Eye (tissue), 1 donor: ENCODE results near the gene B4GALT1.

Source experiments
- DNase-seq: peaks from one replicate; pipeline ENCODE4 v3.0.0-alpha.2; 2015

Gene B4GALT1

GRCh38 chr9:33123407-33124031 lies 43.6 kb downstream of the B4GALT1 start:
- DNase-seq = no peak

- DNase-seq = no peak
Measured at GRCh38 chr9:33120620-33121019, 46.5 kb downstream of the B4GALT1 start.

GRCh38 chr9:33117796-33118195 lies 49.3 kb downstream of the B4GALT1 start:
- DNase-seq = no peak

GRCh38 chr9:33117306-33117705 lies 49.8 kb downstream of the B4GALT1 start:
- DNase-seq = peak; percentile 34

- no peak for DNase-seq
Measured at GRCh38 chr9:33116860-33117259, 50.3 kb downstream of the B4GALT1 start.

GRCh38 chr9:33114746-33115145 lies 52.4 kb downstream of the B4GALT1 start:
- no peak for DNase-seq

GRCh38 chr9:33113799-33114547 lies 53.2 kb downstream of the B4GALT1 start:
- DNase-seq = no peak

- no peak for DNase-seq
Measured at GRCh38 chr9:33112094-33112493, 55.0 kb downstream of the B4GALT1 start.

- DNase-seq = no peak
Measured at GRCh38 chr9:33111631-33112030, 55.5 kb downstream of the B4GALT1 start.

- DNase-seq = no peak
Measured at GRCh38 chr9:33110686-33111085, 56.5 kb downstream of the B4GALT1 start.

GRCh38 chr9:33109850-33110595 lies 57.1 kb downstream of the B4GALT1 start:
- DNase-seq = no peak

GRCh38 chr9:33109097-33109496 lies 58.0 kb downstream of the B4GALT1 start:
- DNase-seq = no peak

- no peak for DNase-seq
Measured at GRCh38 chr9:33108472-33108871, 58.7 kb downstream of the B4GALT1 start.

GRCh38 chr9:33107762-33108161 lies 59.4 kb downstream of the B4GALT1 start:
- no peak for DNase-seq

- DNase-seq = peak; percentile 43
Measured at GRCh38 chr9:33106827-33107621, 60.1 kb downstream of the B4GALT1 start.

GRCh38 chr9:33106372-33106771 lies 60.8 kb downstream of the B4GALT1 start:
- no peak for DNase-seq

- no peak for DNase-seq
Measured at GRCh38 chr9:33105959-33106358, 61.2 kb downstream of the B4GALT1 start.

- DNase-seq = no peak
Measured at GRCh38 chr9:33105504-33105903, 61.6 kb downstream of the B4GALT1 start.

GRCh38 chr9:33104401-33104800 lies 62.7 kb downstream of the B4GALT1 start:
- no peak for DNase-seq

GRCh38 chr9:33103501-33104281 lies 63.4 kb downstream of the B4GALT1 start:
- DNase-seq = peak; percentile 47

- no peak for DNase-seq
Measured at GRCh38 chr9:33102551-33103210, 64.5 kb downstream of the B4GALT1 start.
